ENCODE results near the gene CACNA1C. TPM values are rescaled to one million over a fixed set of nuclear protein-coding genes. Genes with fewer than 3 reads are reported as not detected.
A peak's percentile ranks its signal among the peaks of the same experiment; 100 is the strongest.

Gene CACNA1C
- total RNA-seq, 2 donors from 2014 or later, result 8.1 to 18.2 TPM

DNA sequence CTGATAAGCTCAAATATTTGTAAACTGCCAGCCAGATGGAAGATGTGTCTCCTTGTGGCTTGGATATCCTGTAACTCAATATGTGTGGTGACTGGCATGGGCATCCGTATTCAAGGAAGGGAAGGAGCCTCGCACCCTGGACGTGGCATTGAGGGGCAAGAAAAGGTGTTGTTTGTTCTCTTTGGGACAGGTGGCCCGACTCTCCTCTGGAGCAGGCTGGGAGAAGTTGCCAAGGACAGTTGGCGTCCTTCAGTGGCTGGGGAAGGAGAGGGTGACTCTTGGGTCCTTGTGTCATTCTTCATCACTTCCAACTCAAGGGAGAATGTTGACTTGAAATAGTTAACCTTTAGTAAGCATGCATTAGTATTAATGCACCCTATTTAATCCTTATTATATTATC, 39.6 kb downstream of the CACNA1C start:
- no peak for DNase-seq (ENCODE audit: low spot score)
- no peaks in the 10 kb centered on the region for H3K9me3 ChIP-seq
- no peaks in the 10 kb centered on the region for H3K27me3 ChIP-seq (replicated peaks; ENCODE audit: insufficient read depth)
- no peak overlapping the region for H3K27ac ChIP-seq
- H3K4me1 ChIP-seq (replicated peaks), result peaks cover 3% of the 10 kb centered on the region
- no peak overlapping the region for H3K4me3 ChIP-seq
- no peaks in the 10 kb centered on the region for H3K36me3 ChIP-seq
- WGBS, result 86% methylated on average over 5 of the region's 5 CpGs
- TF ChIP-seq, protein P1, sequence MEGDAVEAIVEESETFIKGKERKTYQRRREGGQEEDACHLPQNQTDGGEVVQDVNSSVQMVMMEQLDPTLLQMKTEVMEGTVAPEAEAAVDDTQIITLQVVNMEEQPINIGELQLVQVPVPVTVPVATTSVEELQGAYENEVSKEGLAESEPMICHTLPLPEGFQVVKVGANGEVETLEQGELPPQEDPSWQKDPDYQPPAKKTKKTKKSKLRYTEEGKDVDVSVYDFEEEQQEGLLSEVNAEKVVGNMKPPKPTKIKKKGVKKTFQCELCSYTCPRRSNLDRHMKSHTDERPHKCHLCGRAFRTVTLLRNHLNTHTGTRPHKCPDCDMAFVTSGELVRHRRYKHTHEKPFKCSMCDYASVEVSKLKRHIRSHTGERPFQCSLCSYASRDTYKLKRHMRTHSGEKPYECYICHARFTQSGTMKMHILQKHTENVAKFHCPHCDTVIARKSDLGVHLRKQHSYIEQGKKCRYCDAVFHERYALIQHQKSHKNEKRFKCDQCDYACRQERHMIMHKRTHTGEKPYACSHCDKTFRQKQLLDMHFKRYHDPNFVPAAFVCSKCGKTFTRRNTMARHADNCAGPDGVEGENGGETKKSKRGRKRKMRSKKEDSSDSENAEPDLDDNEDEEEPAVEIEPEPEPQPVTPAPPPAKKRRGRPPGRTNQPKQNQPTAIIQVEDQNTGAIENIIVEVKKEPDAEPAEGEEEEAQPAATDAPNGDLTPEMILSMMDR (IDR thresholded peaks at IDR 0.05), result no peak
- no peak for TF ChIP-seq POLR2AphosphoS5 (IDR thresholded peaks at IDR 0.05)
- TF ChIP-seq POLR2A (IDR thresholded peaks at IDR 0.05), result no peak
- intact Hi-C loops (cut with DNase I), result no loop called here

GRCh38 chr12:2092890-2093289, 40.1 kb downstream of the CACNA1C start:
- TF ChIP-seq, protein P1 (IDR thresholded peaks at IDR 0.05), result no peak
- TF ChIP-seq POLR2AphosphoS5 (IDR thresholded peaks at IDR 0.05) (no peak), POLR2A (IDR thresholded peaks at IDR 0.05) (no peak)
- Histone ChIP-seq H3K36me3 (no peaks in the 10 kb centered on the region), H3K4me1 (replicated peaks) (peaks cover 3% of the 10 kb centered on the region), H3K27ac (no peak overlapping the region), H3K4me3 (no peak overlapping the region), H3K27me3 (replicated peaks; ENCODE audit: insufficient read depth) (no peaks in the 10 kb centered on the region), H3K9me3 (no peaks in the 10 kb centered on the region)
- DNase-seq (ENCODE audit: low spot score), result no peak
- 85% methylated on average over 6 of the region's 6 CpGs for WGBS
- intact Hi-C loops (cut with DNase I), result no loop called here

DNA sequence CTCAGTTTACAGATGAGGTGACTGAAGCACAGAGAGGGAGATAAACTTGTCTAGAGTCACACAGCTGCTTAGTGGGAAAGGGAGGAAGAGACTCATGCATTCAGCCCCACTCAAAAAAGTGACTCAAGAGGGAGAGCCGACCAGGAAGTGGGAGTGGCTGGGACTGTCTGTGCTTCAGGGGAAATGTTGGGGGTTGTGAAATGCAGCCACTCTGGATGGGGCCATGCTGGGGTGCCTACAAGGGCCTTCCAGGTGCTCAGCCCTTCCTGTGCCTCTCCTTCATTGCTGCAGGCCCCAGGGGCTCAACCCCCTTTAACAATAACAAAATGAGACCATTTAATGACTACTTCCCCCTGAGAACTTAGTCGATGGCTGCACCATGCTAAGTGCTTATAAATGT, 41.8 kb downstream of the CACNA1C start:
- 23% methylated on average over 2 of the region's 2 CpGs for WGBS
- TF ChIP-seq, protein P1 (IDR thresholded peaks at IDR 0.05), result no peak
- no peak for TF ChIP-seq POLR2A (IDR thresholded peaks at IDR 0.05)
- no peak for TF ChIP-seq POLR2AphosphoS5 (IDR thresholded peaks at IDR 0.05)
- Histone ChIP-seq H3K27ac (no peak overlapping the region), H3K36me3 (no peaks in the 10 kb centered on the region), H3K4me1 (replicated peaks) (peaks cover 3% of the 10 kb centered on the region), H3K9me3 (no peaks in the 10 kb centered on the region), H3K4me3 (no peak overlapping the region), H3K27me3 (replicated peaks; ENCODE audit: insufficient read depth) (no peaks in the 10 kb centered on the region)
- no peak for DNase-seq (ENCODE audit: low spot score)
- intact Hi-C loops (cut with DNase I), result no loop called here

GRCh38 chr12:2095878-2096277, 43.1 kb downstream of the CACNA1C start:
- Histone ChIP-seq H3K4me3 (no peak overlapping the region), H3K27ac (no peak overlapping the region), H3K27me3 (replicated peaks; ENCODE audit: insufficient read depth) (no peaks in the 10 kb centered on the region), H3K36me3 (no peaks in the 10 kb centered on the region), H3K4me1 (replicated peaks) (peaks cover 3% of the 10 kb centered on the region), H3K9me3 (no peaks in the 10 kb centered on the region)
- intact Hi-C loops (cut with DNase I), result no loop called here
- 32% methylated on average over 5 of the region's 5 CpGs for WGBS
- peak; percentile 31 for DNase-seq (ENCODE audit: low spot score)
- TF ChIP-seq POLR2AphosphoS5 (IDR thresholded peaks at IDR 0.05) (no peak), POLR2A (IDR thresholded peaks at IDR 0.05) (no peak)
- TF ChIP-seq, protein P1 (IDR thresholded peaks at IDR 0.05), result no peak

DNA sequence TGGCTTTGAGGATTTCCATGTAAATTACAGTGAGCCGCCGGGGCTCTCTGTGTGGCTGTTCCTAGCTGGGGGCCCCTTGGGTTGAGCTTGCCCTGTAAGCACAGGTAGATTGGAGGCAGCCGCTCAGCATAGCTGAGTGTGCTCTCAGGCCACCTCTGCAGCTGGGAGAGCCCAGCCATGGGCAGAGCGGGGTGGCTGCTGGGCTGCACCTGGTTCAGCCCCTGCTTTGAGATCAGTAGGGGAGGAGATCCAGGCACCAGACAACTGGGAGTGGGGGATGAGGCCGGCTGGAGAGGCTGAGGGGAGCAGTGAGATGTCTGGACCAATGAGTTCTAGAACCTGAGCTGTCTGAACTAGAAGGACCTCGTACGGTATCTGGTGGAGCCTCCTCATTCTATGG, 44.8 kb downstream of the CACNA1C start:
- no peak overlapping the region for H3K27ac ChIP-seq
- no peak overlapping the region for H3K4me3 ChIP-seq
- no peaks in the 10 kb centered on the region for H3K9me3 ChIP-seq
- intact Hi-C loops (cut with DNase I), result no loop called here
- 95% methylated on average over 7 of the region's 7 CpGs for WGBS
- no peaks in the 10 kb centered on the region for H3K36me3 ChIP-seq
- DNase-seq (ENCODE audit: low spot score), result no peak
- no peaks in the 10 kb centered on the region for H3K27me3 ChIP-seq (replicated peaks; ENCODE audit: insufficient read depth)
- H3K4me1 ChIP-seq (replicated peaks), result peaks cover 3% of the 10 kb centered on the region
- TF ChIP-seq, protein P1 (IDR thresholded peaks at IDR 0.05), result no peak
- TF ChIP-seq POLR2A (IDR thresholded peaks at IDR 0.05) (no peak), POLR2AphosphoS5 (IDR thresholded peaks at IDR 0.05) (no peak)
